Thyroid gland (tissue), 4 donors: ENCODE results near the gene CSAD. TPM values are rescaled to one million over a fixed set of nuclear protein-coding genes. Genes with fewer than 3 reads are reported as not detected.

Experiments used
- DNase-seq, 2 donors: peaks; one replicate each; pipeline ENCODE4 v3.0.0-alpha.2; 2019
- H3K27ac ChIP-seq, 3 donors: fragments of 200-600 bp; sonication (generic); 1 replicate in 2 of 3; 2 replicates in 1 of 3; pipeline ENCODE4 v1.5.1; 2016 to 2019; ENCODE audit warnings: mild to moderate bottlenecking in 1 of 3, moderate library complexity in 1 of 3
- H3K27me3 ChIP-seq: fragments of 200-600 bp; sonication (generic); one replicate; pipeline ENCODE4 v1.5.1; 2019
- H3K36me3 ChIP-seq, 2 donors: fragments of 200-600 bp; sonication (generic); one replicate each; pipeline ENCODE4 v1.5.1; 2016 to 2019
- H3K4me1 ChIP-seq, 2 donors: fragments of 200-600 bp; sonication (generic); one replicate each; pipeline ENCODE4 v1.5.1; 2017 to 2019
- H3K4me3 ChIP-seq, 3 donors: fragments of 200-600 bp; sonication (generic); replicated peaks in 1 of 3; 1 replicate in 2 of 3; 2 replicates in 1 of 3; pipeline ENCODE4 v1.5.1; 2016; ENCODE audit warnings: mild to moderate bottlenecking in 1 of 3
- H3K9me3 ChIP-seq: fragments of 200-600 bp; sonication (generic); one replicate; pipeline ENCODE4 v1.5.1; 2017
- POLR2A ChIP-seq, 2 donors: fragments of 450-650 bp; IDR thresholded peaks; one replicate each; pipeline ENCODE4 v1.6.1; 2017; ENCODE audit warnings: antibody characterized with exemption in 2 of 2, mild to moderate bottlenecking in 2 of 2, moderate library complexity in 1 of 2
- WGBS, 2 donors: methylation state at CpG; one replicate each; pipeline ENCODE4 v1.1.5; 2017; 5-methylcytosine and 5-hydroxymethylcytosine counted together
- intact Hi-C: fragments of 100-400 bp; cut with DNase I; formaldehyde crosslinking; loops from one replicate; pipeline ENCODE4 v1.15.1; 2023
- total RNA-seq, 4 donors: library from RNA; depleted of rRNA; stranded (reverse); fragments of >200 nt; gene quantifications; one replicate each; pipeline ENCODE4 v1.2.3, GENCODE V29; 2016
- TF ChIP-seq, protein P1 (sequence below), 6 experiments: fragments of 200-600 bp in 3 of 6; fragments of 450-650 bp in 3 of 6; sonication (generic) in 3 of 6; IDR thresholded peaks; one replicate each; pipeline ENCODE4 v1.5.1; 2016 to 2019; ENCODE audit warnings: antibody characterized with exemption in 6 of 6, mild to moderate bottlenecking in 2 of 6, inconsistent platforms in 1 of 6, moderate library complexity in 1 of 6

Gene CSAD
- total RNA-seq, 4 donors from 2014 or later: 20.6 to 39.7 (median 25.2) TPM

- Histone ChIP-seq H3K27me3 (no peaks in the 10 kb centered on the region), H3K27ac (no peak overlapping the region), H3K9me3 (no peaks in the 10 kb centered on the region), H3K4me1 (peaks cover 7 to 12% of the 10 kb centered on the region in 2 donors), H3K4me3 (no peak overlapping the region), H3K36me3 (peaks cover 4 to 6% of the 10 kb centered on the region in 2 donors)
- DNase-seq: no peak
- WGBS, 2 donors: 85 to 95% methylated on average over 9 of the region's 9 CpGs
- TF ChIP-seq, protein P1, sequence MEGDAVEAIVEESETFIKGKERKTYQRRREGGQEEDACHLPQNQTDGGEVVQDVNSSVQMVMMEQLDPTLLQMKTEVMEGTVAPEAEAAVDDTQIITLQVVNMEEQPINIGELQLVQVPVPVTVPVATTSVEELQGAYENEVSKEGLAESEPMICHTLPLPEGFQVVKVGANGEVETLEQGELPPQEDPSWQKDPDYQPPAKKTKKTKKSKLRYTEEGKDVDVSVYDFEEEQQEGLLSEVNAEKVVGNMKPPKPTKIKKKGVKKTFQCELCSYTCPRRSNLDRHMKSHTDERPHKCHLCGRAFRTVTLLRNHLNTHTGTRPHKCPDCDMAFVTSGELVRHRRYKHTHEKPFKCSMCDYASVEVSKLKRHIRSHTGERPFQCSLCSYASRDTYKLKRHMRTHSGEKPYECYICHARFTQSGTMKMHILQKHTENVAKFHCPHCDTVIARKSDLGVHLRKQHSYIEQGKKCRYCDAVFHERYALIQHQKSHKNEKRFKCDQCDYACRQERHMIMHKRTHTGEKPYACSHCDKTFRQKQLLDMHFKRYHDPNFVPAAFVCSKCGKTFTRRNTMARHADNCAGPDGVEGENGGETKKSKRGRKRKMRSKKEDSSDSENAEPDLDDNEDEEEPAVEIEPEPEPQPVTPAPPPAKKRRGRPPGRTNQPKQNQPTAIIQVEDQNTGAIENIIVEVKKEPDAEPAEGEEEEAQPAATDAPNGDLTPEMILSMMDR (IDR thresholded peaks at IDR 0.05): no peak
- TF ChIP-seq POLR2A (IDR thresholded peaks at IDR 0.05): no peak
- intact Hi-C loops: loop anchor here (10.0 kb wide), 1 partner anchor 128 kb away; no protein-coding TSS in a partner anchor
These were observed 12.3 kb upstream of the CSAD start for GRCh38 chr12:53193040-53193439.

- Histone ChIP-seq H3K36me3 (peaks cover 8 to 11% of the 10 kb centered on the region in 2 donors), H3K27ac (no peak overlapping the region), H3K4me1 (peaks cover 2 to 8% of the 10 kb centered on the region in 2 donors), H3K9me3 (no peaks in the 10 kb centered on the region), H3K4me3 (no peak overlapping the region), H3K27me3 (no peaks in the 10 kb centered on the region)
- WGBS, 2 donors: 89 to 100% methylated on average over 6 to 13 of the region's 14 CpGs
- intact Hi-C loops: loop anchor here (10.0 kb wide), 1 partner anchor 128 kb away; no protein-coding TSS in a partner anchor
- no peak for DNase-seq
- no peak for TF ChIP-seq POLR2A (IDR thresholded peaks at IDR 0.05)
- TF ChIP-seq, protein P1 (IDR thresholded peaks at IDR 0.05): no peak
These were observed 11.9 kb upstream of the CSAD start for GRCh38 chr12:53192531-53193021.

DNA sequence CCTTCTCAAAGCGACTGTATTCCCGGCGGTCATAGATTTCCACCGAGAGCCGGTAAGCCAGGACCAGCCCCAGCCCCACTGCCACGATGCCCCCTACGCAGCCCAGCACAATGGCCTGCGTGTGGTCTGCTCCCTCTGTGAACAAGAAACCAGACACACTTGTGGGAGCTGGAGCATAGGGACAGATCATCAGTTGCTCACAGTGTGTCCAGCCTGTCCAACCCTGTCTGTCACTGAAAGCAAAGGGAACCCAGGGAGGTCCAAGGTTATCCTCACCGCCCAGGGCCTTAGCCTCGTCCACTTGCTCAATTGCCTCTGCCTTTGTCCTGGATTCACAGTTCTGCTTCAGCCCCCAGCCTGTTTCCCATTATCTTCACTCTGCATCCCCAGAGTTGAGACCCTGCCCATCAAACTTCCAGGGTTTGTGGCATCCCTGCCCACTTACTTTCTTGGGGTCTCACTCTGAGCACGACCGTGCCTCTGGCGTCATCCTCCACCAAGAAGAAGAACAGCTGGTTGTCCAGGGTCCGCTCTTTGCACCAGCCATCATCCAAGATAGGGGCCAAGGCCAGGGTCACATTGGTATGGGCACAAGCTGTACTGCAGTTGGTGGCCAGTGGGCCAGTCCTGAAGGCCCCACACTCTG, 11.3 kb upstream of the CSAD start:
- no peaks in the 10 kb centered on the region for H3K9me3 ChIP-seq
- H3K4me3 ChIP-seq: no peak overlapping the region
- H3K36me3 ChIP-seq: peaks cover 14 to 16% of the 10 kb centered on the region in 2 donors
- no peak for TF ChIP-seq POLR2A (IDR thresholded peaks at IDR 0.05)
- WGBS, 2 donors: 88 to 93% methylated on average over 12 to 14 of the region's 14 CpGs
- no peaks in the 10 kb centered on the region for H3K27me3 ChIP-seq
- no peak for DNase-seq
- no peak overlapping the region for H3K27ac ChIP-seq
- intact Hi-C loops: loop anchor here (10.0 kb wide), 1 partner anchor 127 kb away; no protein-coding TSS in a partner anchor
- peaks cover 0 to 2% of the 10 kb centered on the region in 2 donors for H3K4me1 ChIP-seq

GRCh38 chr12:53191096-53191884, 10.6 kb upstream of the CSAD start:
- no peaks in the 10 kb centered on the region for H3K27me3 ChIP-seq
- intact Hi-C loops: loop anchor here (10.0 kb wide), 1 partner anchor 126 kb away; no protein-coding TSS in a partner anchor
- no peaks in the 10 kb centered on the region for H3K9me3 ChIP-seq
- no peak overlapping the region for H3K27ac ChIP-seq
- H3K4me1 ChIP-seq: no peaks in the 10 kb centered on the region
- H3K4me3 ChIP-seq: no peak overlapping the region
- 84 to 91% methylated on average over 11 of the region's 11 CpGs for WGBS, 2 donors
- no peak for DNase-seq
- peak in 1 of 2 donors; percentile 5 for TF ChIP-seq POLR2A (IDR thresholded peaks at IDR 0.05)
- TF ChIP-seq, protein P1 (IDR thresholded peaks at IDR 0.05): no peak
- peaks cover 21 to 24% of the 10 kb centered on the region in 2 donors for H3K36me3 ChIP-seq

DNA sequence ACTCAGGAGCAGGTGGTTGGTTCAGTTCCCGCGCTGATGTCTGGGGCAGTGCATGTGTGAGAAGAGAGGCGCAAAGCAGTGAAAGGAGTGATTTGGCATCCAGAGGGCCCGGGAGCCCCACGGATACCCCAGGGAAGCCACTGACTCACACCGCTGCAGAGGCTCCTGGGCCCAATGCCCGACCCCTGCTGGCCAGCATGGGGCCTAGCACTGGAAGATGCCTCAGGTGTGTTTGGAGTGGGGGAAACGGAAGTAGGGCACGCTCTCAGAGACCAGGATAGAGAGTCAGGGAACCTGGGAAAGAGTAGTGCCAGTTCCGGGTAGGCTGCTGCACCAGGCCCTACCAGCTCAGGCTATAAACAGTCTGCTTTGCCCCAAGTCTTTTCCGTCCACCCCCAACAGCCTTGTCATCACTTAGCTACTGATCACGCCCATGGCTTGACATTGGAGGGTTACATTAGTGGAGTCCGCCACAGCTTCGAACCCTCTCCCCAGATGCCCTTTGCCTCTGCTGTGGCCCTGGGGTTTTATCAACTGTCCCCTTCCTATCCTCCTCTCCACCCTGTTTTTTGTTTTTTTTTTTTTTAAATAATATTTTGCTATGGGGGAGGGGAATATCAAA, 9.5 kb upstream of the CSAD start:
- H3K36me3 ChIP-seq: peaks cover 32 to 34% of the 10 kb centered on the region in 2 donors
- intact Hi-C loops: loop anchor here (10.0 kb wide), 1 partner anchor 125 kb away; no protein-coding TSS in a partner anchor
- no peaks in the 10 kb centered on the region for H3K4me1 ChIP-seq
- no peak overlapping the region for H3K4me3 ChIP-seq
- 53 to 54% methylated on average over 14 of the region's 14 CpGs for WGBS, 2 donors
- no peaks in the 10 kb centered on the region for H3K27me3 ChIP-seq
- DNase-seq: peak; percentile 64 to 69
- no peak for TF ChIP-seq POLR2A (IDR thresholded peaks at IDR 0.05)
- TF ChIP-seq, protein P1 (IDR thresholded peaks at IDR 0.05): peak; percentile 7 to 71 (median 58)
- no peak overlapping the region for H3K27ac ChIP-seq
- no peaks in the 10 kb centered on the region for H3K9me3 ChIP-seq
